Brain microvascular endothelial cell (primary cell): ENCODE measurements around the gene TRUB2.

Source experiments
- DNase-seq: peaks from one replicate; pipeline ENCODE4 v3.0.0-alpha.2; 2020
- H3K27ac ChIP-seq: fragments of 250-450 bp; sonication (Bioruptor Pico); 2 replicates; pipeline ENCODE4 v1.5.1; 2020; ENCODE audit warnings: mild to moderate bottlenecking, moderate library complexity
- H3K27me3 ChIP-seq: fragments of 250-450 bp; sonication (Bioruptor Pico); replicated peaks from 2 replicates; pipeline ENCODE4 v1.5.1; 2020; ENCODE audit warnings: mild to moderate bottlenecking
- H3K36me3 ChIP-seq: fragments of 250-450 bp; sonication (Bioruptor Pico); replicated peaks from 2 replicates; pipeline ENCODE4 v1.5.1; 2020; ENCODE audit warnings: mild to moderate bottlenecking
- H3K4me3 ChIP-seq: 2 replicates; pipeline ENCODE4 v1.5.1; 2011; ENCODE audit warnings: low read depth, mild to moderate bottlenecking, control low read depth, low read length, moderate library complexity
- in situ Hi-C: cut with HindIII; loops from 2 replicates; pipeline ENCODE4 v1.10.0; 2017; ENCODE audit warnings: low sequenced_read_pairs, low pct_ligation_motif_present
- TF ChIP-seq, protein P1 (sequence below): IDR thresholded peaks from 2 replicates; pipeline ENCODE4 v1.5.1; 2011; ENCODE audit warnings: low read depth, mild to moderate bottlenecking, moderate library complexity, low read length, control low read depth, inconsistent platforms; ENCODE audit errors: missing control alignments

The TRUB2 gene

DNA sequence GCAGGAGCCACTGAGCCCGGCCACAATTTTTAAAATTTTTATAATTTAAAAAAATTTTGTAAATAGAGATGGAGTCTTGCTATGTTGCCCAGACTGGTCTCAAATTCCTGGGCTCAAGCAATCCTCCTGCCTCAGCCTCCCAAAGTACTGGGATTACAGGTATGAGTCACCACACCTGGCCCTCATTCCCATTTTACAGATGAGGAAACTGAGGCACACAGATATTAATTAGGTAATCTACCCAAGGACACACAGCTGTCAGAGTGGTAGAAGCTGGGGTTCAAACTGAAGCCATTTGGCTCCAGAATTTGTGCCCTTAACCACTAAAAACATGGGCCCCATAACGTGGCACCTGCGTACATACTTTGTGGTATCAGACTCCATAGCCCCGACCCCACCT is 7.5 kb downstream of the TRUB2 start:
- Histone ChIP-seq H3K27me3 (no peaks in the 10 kb centered on the region), H3K27ac (no peak overlapping the region), H3K36me3 (peaks cover 68% of the 10 kb centered on the region), H3K4me3 (no peak overlapping the region)
- in situ Hi-C loops: no loop called here
- TF ChIP-seq, protein P1, sequence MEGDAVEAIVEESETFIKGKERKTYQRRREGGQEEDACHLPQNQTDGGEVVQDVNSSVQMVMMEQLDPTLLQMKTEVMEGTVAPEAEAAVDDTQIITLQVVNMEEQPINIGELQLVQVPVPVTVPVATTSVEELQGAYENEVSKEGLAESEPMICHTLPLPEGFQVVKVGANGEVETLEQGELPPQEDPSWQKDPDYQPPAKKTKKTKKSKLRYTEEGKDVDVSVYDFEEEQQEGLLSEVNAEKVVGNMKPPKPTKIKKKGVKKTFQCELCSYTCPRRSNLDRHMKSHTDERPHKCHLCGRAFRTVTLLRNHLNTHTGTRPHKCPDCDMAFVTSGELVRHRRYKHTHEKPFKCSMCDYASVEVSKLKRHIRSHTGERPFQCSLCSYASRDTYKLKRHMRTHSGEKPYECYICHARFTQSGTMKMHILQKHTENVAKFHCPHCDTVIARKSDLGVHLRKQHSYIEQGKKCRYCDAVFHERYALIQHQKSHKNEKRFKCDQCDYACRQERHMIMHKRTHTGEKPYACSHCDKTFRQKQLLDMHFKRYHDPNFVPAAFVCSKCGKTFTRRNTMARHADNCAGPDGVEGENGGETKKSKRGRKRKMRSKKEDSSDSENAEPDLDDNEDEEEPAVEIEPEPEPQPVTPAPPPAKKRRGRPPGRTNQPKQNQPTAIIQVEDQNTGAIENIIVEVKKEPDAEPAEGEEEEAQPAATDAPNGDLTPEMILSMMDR: no peak
- DNase-seq: no peak

DNA sequence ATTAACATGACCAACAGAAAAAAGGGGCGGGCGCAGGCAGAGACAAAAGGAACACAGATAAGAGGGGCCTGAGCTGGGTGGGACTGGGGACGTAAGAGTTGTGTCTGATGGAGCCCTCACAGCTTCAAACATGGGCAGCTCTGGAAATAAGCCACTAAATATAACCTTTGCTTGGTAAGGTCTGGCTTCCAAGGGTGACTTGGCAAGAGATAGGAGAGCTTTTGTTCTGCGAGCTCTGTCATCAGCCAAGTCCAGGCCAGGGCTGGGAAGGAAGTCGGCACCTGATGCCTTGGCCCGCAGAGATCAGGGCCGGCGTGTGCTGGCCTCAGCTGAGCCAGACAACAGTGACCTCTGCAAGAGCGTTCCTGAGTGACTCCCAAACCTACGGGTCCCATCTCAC is 11.8 kb downstream of the TRUB2 start:
- in situ Hi-C loops: no loop called here
- Histone ChIP-seq H3K4me3 (no peak overlapping the region), H3K27ac (no peak overlapping the region), H3K36me3 (peaks cover 50% of the 10 kb centered on the region), H3K27me3 (no peaks in the 10 kb centered on the region)
- DNase-seq: no peak
- TF ChIP-seq, protein P1: no peak

DNA sequence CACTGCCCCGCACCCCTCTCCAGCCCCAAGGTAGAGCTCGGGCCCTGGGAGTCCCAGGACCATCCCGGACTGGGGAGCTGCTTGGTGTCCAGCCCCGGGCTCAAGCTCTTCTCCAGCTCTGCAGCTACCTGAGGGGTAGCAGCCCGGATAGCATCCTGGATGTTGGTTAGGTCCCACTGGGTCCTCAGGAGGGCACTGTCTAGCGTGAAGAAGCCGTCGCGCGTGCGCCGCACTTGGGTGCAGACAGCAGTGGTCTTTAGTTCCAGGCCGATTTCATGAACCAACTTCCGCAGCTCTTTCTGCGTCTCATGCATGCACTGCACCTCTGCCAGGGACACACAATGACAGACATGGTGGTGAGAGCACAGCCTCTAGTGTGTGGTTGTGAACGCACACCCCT is 12.7 kb downstream of the TRUB2 start:
- Histone ChIP-seq H3K27ac (no peak overlapping the region), H3K36me3 (peaks cover 41% of the 10 kb centered on the region), H3K4me3 (no peak overlapping the region), H3K27me3 (no peaks in the 10 kb centered on the region)
- in situ Hi-C loops: no loop called here
- no peak for DNase-seq
- TF ChIP-seq, protein P1: no peak

DNA sequence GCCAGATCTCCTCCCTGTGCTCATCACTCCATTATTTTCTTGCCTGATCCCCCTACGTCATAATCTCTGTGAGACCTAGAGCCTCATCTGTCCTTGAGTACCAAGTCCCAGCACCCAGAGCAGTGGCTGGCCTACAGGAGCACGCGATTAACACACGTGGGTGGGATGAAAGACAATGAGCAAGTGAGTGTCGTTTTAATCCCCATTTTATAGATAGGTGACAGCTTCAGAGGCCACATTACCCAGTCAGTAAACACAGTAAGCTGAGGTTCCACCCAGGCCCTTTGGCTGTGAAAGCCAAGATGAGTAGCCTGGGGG is 17.3 kb downstream of the TRUB2 start:
- peak; percentile 36 for DNase-seq
- in situ Hi-C loops: no loop called here
- no peak overlapping the region for H3K4me3 ChIP-seq
- peaks cover 16% of the 10 kb centered on the region for H3K36me3 ChIP-seq
- H3K27ac ChIP-seq: peak overlapping the region; percentile 3
- H3K27me3 ChIP-seq: no peaks in the 10 kb centered on the region
- TF ChIP-seq, protein P1: no peak

DNA sequence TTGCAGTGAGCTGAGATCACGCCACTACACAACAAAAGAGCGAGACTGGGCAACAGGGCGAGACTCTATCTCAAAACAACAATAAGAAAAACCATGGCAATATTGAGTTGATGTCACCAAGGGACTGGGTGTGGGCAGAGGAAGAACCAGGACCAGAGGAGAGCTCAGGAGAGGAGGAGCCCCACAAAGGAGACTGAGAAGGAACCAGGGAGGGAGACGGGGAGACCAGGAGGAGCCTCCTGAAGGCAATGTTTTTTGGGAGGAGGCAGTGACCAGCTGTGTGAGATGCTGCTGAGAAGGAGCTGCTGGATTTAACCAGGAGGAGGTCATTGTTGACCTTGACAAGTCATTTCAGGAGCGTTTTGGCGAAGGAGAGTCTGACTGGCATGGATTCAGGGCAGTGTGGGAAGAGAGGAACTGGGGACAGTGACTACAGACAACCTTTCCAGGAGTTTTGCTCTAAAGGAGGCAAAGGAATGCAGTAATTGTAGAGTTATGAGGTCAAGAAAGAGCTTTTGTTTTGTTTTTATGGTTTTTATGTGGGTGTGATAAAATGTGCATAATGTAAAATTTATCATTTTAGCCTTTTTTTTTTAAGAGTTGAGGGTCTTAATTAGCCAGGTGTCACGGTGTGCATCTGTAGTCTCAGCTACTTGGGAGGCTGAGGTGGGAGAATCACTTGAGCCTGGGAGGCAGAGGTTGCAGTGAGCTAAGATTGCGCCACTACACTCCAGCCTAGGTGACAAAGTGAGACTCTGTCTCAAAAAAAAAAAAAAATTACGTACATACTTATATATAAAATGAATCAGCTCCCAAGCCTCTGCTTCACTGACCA is 17.9 kb downstream of the TRUB2 start:
- DNase-seq: no peak
- TF ChIP-seq, protein P1: no peak
- in situ Hi-C loops: no loop called here
- H3K4me3 ChIP-seq: no peak overlapping the region
- no peaks in the 10 kb centered on the region for H3K27me3 ChIP-seq
- H3K36me3 ChIP-seq: peaks cover 10% of the 10 kb centered on the region
- peak overlapping the region; percentile 15 for H3K27ac ChIP-seq
